Lower lobe of right lung (tissue), 2 donors: Measurements from ENCODE around the gene SLC2A10. TPM values are rescaled to one million over a fixed set of nuclear protein-coding genes. Genes with fewer than 3 reads are reported as not detected.

ENCODE experiments used
- ATAC-seq, 2 donors: fragments of 200-7000 bp; cut with Tn5 transposase; one replicate each; pipeline ENCODE4 v1.9.1; 2020 to 2022; ENCODE audit warnings: mild to moderate bottlenecking in 2 of 2, moderate library complexity in 2 of 2
- DNase-seq: peaks from one replicate; pipeline ENCODE4 v3.0.0-alpha.2; 2020
- H3K27ac ChIP-seq: fragments of 200-600 bp; one replicate; pipeline ENCODE4 v1.8.0; 2022
- H3K27me3 ChIP-seq: fragments of 200-600 bp; one replicate; pipeline ENCODE4 v1.8.0; 2022; ENCODE audit warnings: low read depth
- H3K36me3 ChIP-seq: fragments of 200-600 bp; one replicate; pipeline ENCODE4 v1.8.0; 2022; ENCODE audit warnings: mild to moderate bottlenecking
- H3K4me1 ChIP-seq: fragments of 200-600 bp; one replicate; pipeline ENCODE4 v1.8.0; 2022
- H3K4me3 ChIP-seq: fragments of 200-600 bp; one replicate; pipeline ENCODE4 v1.8.0; 2022; ENCODE audit warnings: mild to moderate bottlenecking
- H3K9me3 ChIP-seq: fragments of 200-600 bp; one replicate; pipeline ENCODE4 v1.8.0; 2022
- intact Hi-C: fragments of 100-400 bp; cut with DNase I; formaldehyde crosslinking; loops from one replicate; pipeline ENCODE4 v1.11.0; 2022
- total RNA-seq: library from RNA; stranded (reverse); fragmentation: NEBNext Ultra II Directional; extraction: Animal tissue kit (Norgen Biotek cat#: 25700); gene quantifications from one replicate; pipeline ENCODE4 v1.2.1, GENCODE V29; 2021
- TF ChIP-seq, protein P1 (sequence below): fragments of 200-600 bp; IDR thresholded peaks from one replicate; pipeline ENCODE4 v1.8.0; 2022; ENCODE audit warnings: antibody characterized with exemption, mild to moderate bottlenecking
- donor health status: DM: no; HTN: yes; CAD: no; lungs with severe emphysema.

Gene SLC2A10
- total RNA-seq, 1 donor from 2014 or later: 11.5 TPM

DNA sequence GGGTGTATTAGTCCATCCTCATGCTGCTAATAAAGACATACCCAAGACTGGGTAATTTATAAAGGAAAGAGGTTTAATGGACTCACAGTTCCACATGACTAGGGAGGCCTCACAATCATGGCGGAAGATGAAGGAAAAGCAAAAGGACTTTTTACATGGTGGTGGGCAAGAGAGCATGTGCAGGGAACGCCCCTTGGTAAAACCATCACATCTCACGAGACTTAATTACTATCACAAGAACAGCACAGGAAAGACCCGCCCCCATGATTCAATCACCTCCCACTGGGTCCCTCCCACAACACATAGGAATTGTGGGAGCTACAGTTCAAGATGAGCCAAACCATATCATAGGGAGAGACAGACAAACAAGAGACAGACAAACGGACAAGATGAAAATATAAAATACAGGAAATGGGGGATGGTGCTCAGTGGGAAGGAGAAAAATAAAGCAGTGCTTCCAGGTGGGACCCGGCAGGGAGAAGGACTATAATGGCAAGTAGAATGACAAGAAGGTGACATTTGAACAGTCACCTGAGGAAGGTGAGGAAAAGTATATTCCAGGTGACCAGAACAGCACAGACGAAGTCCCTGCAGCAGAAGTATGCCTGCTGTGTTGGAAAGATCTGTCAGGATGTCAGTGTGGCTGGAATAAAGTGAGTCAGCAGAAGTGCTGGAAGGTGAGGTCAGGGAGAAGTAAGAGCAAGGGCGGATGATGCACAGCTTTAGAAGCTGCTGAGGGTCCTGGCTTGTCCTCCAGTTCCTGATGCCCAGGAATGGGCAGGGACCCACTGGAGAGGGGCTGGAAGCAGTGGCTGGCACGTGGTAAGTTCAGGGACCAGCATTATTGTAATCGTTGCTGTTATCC is 61.1 kb downstream of the SLC2A10 start:
- H3K36me3 ChIP-seq: no peaks in the 10 kb centered on the region
- TF ChIP-seq, protein P1, sequence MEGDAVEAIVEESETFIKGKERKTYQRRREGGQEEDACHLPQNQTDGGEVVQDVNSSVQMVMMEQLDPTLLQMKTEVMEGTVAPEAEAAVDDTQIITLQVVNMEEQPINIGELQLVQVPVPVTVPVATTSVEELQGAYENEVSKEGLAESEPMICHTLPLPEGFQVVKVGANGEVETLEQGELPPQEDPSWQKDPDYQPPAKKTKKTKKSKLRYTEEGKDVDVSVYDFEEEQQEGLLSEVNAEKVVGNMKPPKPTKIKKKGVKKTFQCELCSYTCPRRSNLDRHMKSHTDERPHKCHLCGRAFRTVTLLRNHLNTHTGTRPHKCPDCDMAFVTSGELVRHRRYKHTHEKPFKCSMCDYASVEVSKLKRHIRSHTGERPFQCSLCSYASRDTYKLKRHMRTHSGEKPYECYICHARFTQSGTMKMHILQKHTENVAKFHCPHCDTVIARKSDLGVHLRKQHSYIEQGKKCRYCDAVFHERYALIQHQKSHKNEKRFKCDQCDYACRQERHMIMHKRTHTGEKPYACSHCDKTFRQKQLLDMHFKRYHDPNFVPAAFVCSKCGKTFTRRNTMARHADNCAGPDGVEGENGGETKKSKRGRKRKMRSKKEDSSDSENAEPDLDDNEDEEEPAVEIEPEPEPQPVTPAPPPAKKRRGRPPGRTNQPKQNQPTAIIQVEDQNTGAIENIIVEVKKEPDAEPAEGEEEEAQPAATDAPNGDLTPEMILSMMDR: no peak
- intact Hi-C loops: no loop called here
- no peak for ATAC-seq
- H3K4me3 ChIP-seq: no peak overlapping the region
- H3K27ac ChIP-seq: no peak overlapping the region
- H3K4me1 ChIP-seq: no peaks in the 10 kb centered on the region
- peaks cover 43% of the 10 kb centered on the region for H3K27me3 ChIP-seq
- no peaks in the 10 kb centered on the region for H3K9me3 ChIP-seq
- DNase-seq: no peak

DNA sequence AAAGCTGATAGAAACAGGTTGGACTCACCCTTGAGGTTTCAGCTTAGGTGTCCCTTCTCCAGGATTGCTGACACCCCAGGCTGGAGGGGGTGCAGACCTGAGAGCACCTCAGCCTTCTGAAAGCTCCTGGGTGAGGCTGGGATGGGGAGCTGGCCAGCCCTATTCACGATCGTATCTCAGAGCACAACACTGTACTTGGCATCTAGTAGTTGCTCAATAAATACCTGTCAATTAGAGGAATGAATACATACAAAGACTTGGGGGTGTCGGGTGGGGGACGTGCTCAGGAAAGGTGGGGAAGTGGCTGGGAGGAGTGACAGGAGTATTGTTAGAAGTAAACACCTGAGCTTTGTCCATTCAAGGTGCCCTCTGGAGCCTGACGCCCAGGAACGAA is 61.7 kb downstream of the SLC2A10 start:
- TF ChIP-seq, protein P1: no peak
- no peak for DNase-seq
- no peak overlapping the region for H3K27ac ChIP-seq
- no peaks in the 10 kb centered on the region for H3K9me3 ChIP-seq
- H3K27me3 ChIP-seq: peaks cover 38% of the 10 kb centered on the region
- no peaks in the 10 kb centered on the region for H3K4me1 ChIP-seq
- ATAC-seq: no peak
- H3K4me3 ChIP-seq: no peak overlapping the region
- intact Hi-C loops: no loop called here
- no peaks in the 10 kb centered on the region for H3K36me3 ChIP-seq

DNA sequence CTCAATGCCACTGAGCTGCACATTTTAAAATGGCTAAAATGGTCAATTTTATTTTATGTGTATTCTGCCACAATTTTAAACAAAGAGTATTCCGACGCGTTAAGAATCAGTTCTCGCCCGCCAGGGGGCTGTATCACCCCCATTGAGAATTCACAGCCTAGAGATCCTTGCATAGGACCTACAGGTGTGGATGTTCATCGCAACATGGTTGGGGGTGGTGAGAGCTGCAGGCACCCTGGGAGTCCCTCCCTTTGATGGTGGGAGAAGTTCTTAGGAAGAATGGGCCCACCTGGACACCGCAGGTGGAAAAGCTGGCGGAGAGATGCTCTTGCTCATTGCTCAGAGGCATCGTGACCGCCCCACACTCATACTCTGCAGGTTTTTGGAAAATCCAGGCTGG is 63.5 kb downstream of the SLC2A10 start:
- no peak for ATAC-seq
- Histone ChIP-seq H3K4me1 (no peaks in the 10 kb centered on the region), H3K27ac (no peak overlapping the region), H3K27me3 (peaks cover 47% of the 10 kb centered on the region), H3K9me3 (no peaks in the 10 kb centered on the region), H3K4me3 (no peak overlapping the region), H3K36me3 (no peaks in the 10 kb centered on the region)
- no peak for DNase-seq
- intact Hi-C loops: no loop called here
- TF ChIP-seq, protein P1: no peak

DNA sequence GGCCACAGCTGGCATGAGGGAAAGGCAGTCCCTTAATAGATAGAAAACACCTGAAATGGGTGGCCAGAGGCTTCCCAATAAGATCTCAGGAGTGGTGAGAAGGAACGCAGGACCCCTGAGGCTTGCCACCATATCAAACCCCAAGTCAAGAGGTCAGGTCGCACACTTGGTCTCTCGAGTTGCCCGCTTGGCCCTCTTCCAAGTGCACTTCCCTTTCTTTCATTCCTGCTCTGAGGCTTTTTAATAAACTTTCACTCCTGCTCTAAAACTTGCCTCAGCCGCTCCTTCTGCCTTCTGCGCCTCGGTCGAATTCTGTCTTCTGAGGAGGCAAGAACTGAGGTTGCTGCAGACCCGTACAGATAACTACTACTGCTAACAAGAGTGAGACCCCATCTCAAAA is 64.2 kb downstream of the SLC2A10 start:
- Histone ChIP-seq H3K27me3 (peaks cover 46% of the 10 kb centered on the region), H3K4me1 (no peaks in the 10 kb centered on the region), H3K9me3 (no peaks in the 10 kb centered on the region), H3K4me3 (no peak overlapping the region), H3K27ac (no peak overlapping the region), H3K36me3 (no peaks in the 10 kb centered on the region)
- no peak for DNase-seq
- no peak for ATAC-seq
- TF ChIP-seq, protein P1: no peak
- intact Hi-C loops: no loop called here

DNA sequence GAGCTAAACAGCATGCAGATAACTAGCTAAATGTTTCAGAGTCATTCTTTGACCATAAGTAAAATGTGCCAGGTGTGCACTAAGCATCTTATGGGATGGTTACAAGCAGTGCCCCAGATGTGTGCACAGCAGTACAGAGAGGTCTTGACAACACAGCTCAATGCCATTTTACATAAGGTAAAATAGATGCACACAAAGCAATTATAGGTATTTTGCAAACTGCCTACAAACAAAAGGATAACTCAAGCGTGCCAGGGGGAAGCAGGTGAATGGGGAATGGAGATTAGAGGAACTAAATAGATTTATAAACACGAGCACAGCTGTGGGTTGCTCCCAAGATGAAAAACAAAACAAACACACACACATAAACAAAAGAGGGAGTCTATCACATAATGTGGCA is 64.8 kb downstream of the SLC2A10 start:
- Histone ChIP-seq H3K36me3 (no peaks in the 10 kb centered on the region), H3K9me3 (no peaks in the 10 kb centered on the region), H3K27me3 (peaks cover 41% of the 10 kb centered on the region), H3K27ac (no peak overlapping the region), H3K4me3 (no peak overlapping the region), H3K4me1 (no peaks in the 10 kb centered on the region)
- intact Hi-C loops: no loop called here
- ATAC-seq (no peak), DNase-seq (no peak)
- TF ChIP-seq, protein P1: no peak
